Sigmoid colon (tissue), 7 donors: ENCODE data around the gene SLC9A5. TPM values are rescaled to one million over a fixed set of nuclear protein-coding genes. Genes with fewer than 3 reads are reported as not detected.

Experiments used
- DNase-seq: peaks from one replicate; pipeline ENCODE4 v3.0.0-alpha.2; 2019
- H3K27ac ChIP-seq, 4 donors: fragments of 200-600 bp; sonication (generic); one replicate each; pipeline ENCODE4 v1.5.1; 2016 to 2019; ENCODE audit warnings: mild to moderate bottlenecking in 1 of 4
- H3K27me3 ChIP-seq, 3 donors: fragments of 200-600 bp; sonication (generic); one replicate each; pipeline ENCODE4 v1.5.1; 2019; ENCODE audit warnings: mild to moderate bottlenecking in 1 of 3
- H3K36me3 ChIP-seq, 4 donors: fragments of 200-600 bp; sonication (generic); one replicate each; pipeline ENCODE4 v1.5.1; 2016 to 2019
- H3K4me1 ChIP-seq, 4 donors: fragments of 200-600 bp; sonication (generic); one replicate each; pipeline ENCODE4 v1.5.1; 2017 to 2019
- H3K4me3 ChIP-seq, 4 donors: fragments of 200-600 bp; sonication (generic); one replicate each; pipeline ENCODE4 v1.5.1; 2017 to 2019; ENCODE audit warnings: mild to moderate bottlenecking in 2 of 4, moderate library complexity in 1 of 4
- H3K9me3 ChIP-seq, 4 donors: fragments of 200-600 bp in 3 of 4; sonication (generic) in 3 of 4; one replicate each; pipeline versions ENCODE4 v1.5.1 to v1.6.1; 2013 to 2019
- EP300 ChIP-seq, 4 donors: sonication (generic); formaldehyde crosslinking; IDR thresholded peaks; one replicate each; pipeline ENCODE4 v1.6.1; 2017; ENCODE audit warnings: antibody characterized with exemption in 4 of 4
- POLR2A ChIP-seq, 2 donors: fragments of 450-650 bp; IDR thresholded peaks; one replicate each; pipeline ENCODE4 v1.6.1; 2016; ENCODE audit warnings: antibody characterized with exemption in 2 of 2, mild to moderate bottlenecking in 2 of 2, moderate library complexity in 2 of 2
- POLR2AphosphoS5 ChIP-seq, 4 donors: sonication (generic); formaldehyde crosslinking; IDR thresholded peaks; one replicate each; pipeline ENCODE4 v1.6.1; 2017; ENCODE audit warnings: antibody characterized with exemption in 4 of 4
- WGBS, 2 donors: extraction: QIAGEN DNeasy Blood & Tissue Kit; methylation state at CpG; one replicate each; pipeline ENCODE4 v1.1.7; 2013; 5-methylcytosine and 5-hydroxymethylcytosine counted together
- intact Hi-C: fragments of 100-400 bp; cut with DNase I; formaldehyde crosslinking; loops from one replicate; pipeline ENCODE4 v1.15.1; 2023
- polyA plus RNA-seq, 3 donors: library from polyadenylated mRNA; stranded (reverse); fragments of 200-250 nt; gene quantifications; one replicate each; pipeline ENCODE4 v1.2.3, GENCODE V29; 2013
- total RNA-seq, 4 donors: library from RNA; depleted of rRNA; stranded (reverse); fragments of >200 nt; gene quantifications; one replicate each; pipeline ENCODE4 v1.1.0, GENCODE V29; 2016
- TF ChIP-seq, protein P1 (sequence below), 4 experiments: fragments of 450-650 bp in 3 of 4; fragments of 200-600 bp in 1 of 4; IDR thresholded peaks; one replicate each; pipeline ENCODE4 v1.5.1; 2016 to 2019; ENCODE audit warnings: antibody characterized with exemption in 4 of 4, mild to moderate bottlenecking in 3 of 4, moderate library complexity in 2 of 4
- donor health status: healthy with polysubstance abuse.
- donor health status: Bipolar disorder and iron deficiency.
- donor health status: healthy.

SLC9A5 gene
- total and polyA plus RNA-seq, 7 donors = 0.46 to 6.1 (median 0.99) TPM; not detected in 2

DNA sequence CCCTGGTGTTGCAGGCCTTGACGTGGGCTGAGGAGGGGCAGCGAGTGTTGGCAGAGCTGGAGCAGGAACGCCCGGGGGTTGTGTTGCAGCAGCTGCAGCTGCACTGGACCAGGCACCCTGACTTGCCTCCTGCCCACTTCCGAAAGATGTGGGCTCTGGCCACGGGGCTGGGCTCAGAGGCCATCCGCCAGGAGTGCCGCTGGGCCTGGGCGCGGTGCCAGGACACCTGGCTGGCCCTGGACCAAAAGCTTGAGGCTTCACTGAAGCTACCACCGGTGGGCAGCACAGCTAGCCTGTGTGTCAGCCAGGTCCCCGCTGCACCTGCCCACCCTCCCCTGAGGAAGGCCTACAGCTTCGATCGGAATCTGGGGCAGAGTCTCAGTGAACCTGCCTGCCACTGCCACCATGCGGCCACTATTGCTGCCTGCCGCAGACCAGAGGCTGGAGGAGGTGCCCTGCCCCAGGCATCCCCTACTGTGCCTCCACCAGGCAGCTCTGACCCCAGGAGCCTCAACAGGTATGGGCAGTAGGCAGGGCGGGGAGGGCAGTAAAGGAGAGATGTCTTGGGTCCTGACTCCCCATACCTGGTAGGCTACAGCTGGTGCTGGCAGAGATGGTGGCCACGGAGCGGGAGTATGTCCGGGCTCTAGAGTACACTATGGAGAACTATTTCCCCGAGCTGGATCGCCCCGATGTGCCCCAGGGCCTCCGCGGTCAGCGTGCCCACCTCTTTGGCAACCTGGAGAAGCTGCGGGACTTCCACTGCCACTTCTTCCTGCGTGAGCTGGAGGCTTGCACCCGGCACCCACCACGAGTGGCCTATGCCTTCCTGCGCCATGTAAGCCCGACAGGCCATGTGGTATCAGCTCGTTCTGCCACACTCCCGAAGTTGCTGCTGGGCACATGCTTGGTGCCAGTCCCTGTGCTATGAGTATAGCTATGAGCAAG, 36.2 kb downstream of the SLC9A5 start:
- Histone ChIP-seq H3K36me3 (no peaks in the 10 kb centered on the region), H3K4me1 (no peaks in the 10 kb centered on the region), H3K9me3 (no peaks in the 10 kb centered on the region), H3K27ac (no peak overlapping the region), H3K4me3 (no peak overlapping the region), H3K27me3 (no peaks in the 10 kb centered on the region)
- no peak for DNase-seq
- WGBS, 2 donors = 61 to 79% methylated on average over 34 of the region's 34 CpGs
- intact Hi-C loops = no loop called here
- no peak for TF ChIP-seq POLR2A (IDR thresholded peaks at IDR 0.05)
- TF ChIP-seq, protein P1, sequence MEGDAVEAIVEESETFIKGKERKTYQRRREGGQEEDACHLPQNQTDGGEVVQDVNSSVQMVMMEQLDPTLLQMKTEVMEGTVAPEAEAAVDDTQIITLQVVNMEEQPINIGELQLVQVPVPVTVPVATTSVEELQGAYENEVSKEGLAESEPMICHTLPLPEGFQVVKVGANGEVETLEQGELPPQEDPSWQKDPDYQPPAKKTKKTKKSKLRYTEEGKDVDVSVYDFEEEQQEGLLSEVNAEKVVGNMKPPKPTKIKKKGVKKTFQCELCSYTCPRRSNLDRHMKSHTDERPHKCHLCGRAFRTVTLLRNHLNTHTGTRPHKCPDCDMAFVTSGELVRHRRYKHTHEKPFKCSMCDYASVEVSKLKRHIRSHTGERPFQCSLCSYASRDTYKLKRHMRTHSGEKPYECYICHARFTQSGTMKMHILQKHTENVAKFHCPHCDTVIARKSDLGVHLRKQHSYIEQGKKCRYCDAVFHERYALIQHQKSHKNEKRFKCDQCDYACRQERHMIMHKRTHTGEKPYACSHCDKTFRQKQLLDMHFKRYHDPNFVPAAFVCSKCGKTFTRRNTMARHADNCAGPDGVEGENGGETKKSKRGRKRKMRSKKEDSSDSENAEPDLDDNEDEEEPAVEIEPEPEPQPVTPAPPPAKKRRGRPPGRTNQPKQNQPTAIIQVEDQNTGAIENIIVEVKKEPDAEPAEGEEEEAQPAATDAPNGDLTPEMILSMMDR (IDR thresholded peaks at IDR 0.05) = no peak
- TF ChIP-seq POLR2AphosphoS5 (IDR thresholded peaks at IDR 0.05) = no peak
- TF ChIP-seq EP300 (IDR thresholded peaks at IDR 0.05) = no peak

DNA sequence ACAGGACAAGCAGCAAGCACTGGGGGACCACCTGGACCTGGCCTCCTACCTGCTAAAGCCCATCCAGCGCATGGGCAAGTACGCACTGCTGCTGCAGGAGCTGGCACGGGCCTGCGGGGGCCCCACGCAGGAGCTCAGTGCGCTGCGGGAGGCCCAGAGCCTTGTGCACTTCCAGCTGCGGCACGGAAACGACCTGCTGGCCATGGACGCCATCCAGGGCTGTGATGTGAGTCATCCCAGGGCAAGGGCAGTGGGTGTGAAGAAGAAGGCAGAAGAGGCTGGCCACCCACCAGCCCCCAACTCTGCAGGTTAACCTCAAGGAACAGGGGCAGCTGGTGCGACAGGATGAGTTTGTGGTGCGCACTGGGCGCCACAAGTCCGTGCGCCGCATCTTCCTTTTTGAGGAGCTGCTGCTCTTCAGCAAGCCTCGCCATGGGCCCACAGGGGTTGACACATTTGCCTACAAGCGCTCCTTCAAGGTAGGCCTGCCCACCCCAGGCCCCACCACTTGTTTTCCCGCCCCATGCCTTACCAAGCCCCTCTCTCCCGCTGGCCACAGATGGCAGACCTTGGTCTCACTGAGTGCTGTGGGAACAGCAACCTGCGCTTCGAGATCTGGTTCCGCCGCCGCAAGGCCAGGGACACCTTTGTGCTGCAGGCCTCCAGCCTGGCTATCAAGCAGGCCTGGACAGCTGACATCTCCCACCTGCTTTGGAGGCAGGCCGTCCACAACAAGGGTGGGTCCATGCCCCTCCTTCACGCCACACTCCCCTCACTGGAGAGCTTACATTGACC, 37.9 kb downstream of the SLC9A5 start:
- whole genome bisulfite sequencing, 2 donors = 93% methylated on average over 28 of the region's 28 CpGs
- no peak for DNase-seq
- Histone ChIP-seq H3K27ac (no peak overlapping the region), H3K9me3 (no peaks in the 10 kb centered on the region), H3K27me3 (no peaks in the 10 kb centered on the region), H3K36me3 (no peaks in the 10 kb centered on the region), H3K4me3 (no peak overlapping the region), H3K4me1 (no peaks in the 10 kb centered on the region)
- TF ChIP-seq POLR2AphosphoS5 (IDR thresholded peaks at IDR 0.05) (no peak), POLR2A (IDR thresholded peaks at IDR 0.05) (no peak), EP300 (IDR thresholded peaks at IDR 0.05) (no peak)
- TF ChIP-seq, protein P1 (IDR thresholded peaks at IDR 0.05) = no peak
- intact Hi-C loops = no loop called here

DNA sequence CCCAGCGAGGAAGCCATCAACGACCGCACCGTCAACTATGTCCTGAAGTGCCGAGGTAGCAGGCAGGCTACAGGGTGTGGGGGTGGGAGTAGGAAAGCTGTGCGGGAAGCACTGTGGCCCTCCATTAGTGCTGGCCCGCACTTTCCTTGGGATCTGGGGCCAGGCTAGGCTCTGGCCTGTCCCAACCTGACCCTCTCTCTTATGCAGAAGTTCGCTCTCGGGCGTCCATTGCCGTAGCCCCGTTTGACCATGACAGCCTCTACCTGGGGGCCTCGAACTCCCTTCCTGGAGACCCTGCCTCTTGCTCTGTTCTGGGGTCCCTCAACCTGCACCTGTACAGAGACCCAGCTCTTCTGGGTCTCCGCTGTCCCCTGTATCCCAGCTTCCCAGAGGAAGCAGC, 39.2 kb downstream of the SLC9A5 start:
- Histone ChIP-seq H3K4me3 (no peak overlapping the region), H3K27me3 (no peaks in the 10 kb centered on the region), H3K27ac (no peak overlapping the region), H3K9me3 (no peaks in the 10 kb centered on the region), H3K36me3 (no peaks in the 10 kb centered on the region), H3K4me1 (no peaks in the 10 kb centered on the region)
- intact Hi-C loops = no loop called here
- DNase-seq = no peak
- 95% methylated on average over 14 of the region's 14 CpGs for WGBS, 2 donors
- TF ChIP-seq POLR2A (IDR thresholded peaks at IDR 0.05) (no peak), POLR2AphosphoS5 (IDR thresholded peaks at IDR 0.05) (no peak), EP300 (IDR thresholded peaks at IDR 0.05) (no peak)
- TF ChIP-seq, protein P1 (IDR thresholded peaks at IDR 0.05) = no peak

DNA sequence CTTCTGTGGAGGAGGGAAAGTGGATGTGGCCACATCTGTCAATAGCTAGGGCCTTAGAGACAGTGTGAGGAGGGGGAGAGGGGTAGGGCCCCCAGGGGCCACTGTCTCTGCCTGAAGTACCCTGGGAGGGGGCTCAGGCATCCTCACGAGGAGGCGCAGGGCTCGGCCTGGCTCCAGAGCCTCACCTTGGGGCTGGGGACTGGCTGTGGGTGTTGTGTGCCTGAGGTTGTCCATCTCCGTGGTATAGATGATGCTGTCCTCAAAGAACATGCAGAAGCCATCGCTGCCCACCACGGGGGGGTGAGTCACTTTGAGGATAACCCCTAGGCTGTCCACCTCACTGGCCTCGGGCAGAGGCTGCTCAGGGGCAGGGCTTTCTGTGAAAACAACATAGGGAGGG, 42.7 kb downstream of the SLC9A5 start:
- H3K27me3 ChIP-seq = no peaks in the 10 kb centered on the region
- WGBS, 2 donors = 81 to 92% methylated on average over 7 of the region's 7 CpGs
- no peak overlapping the region for H3K4me3 ChIP-seq
- H3K27ac ChIP-seq = no peak overlapping the region
- intact Hi-C loops = no loop called here
- H3K4me1 ChIP-seq = no peaks in the 10 kb centered on the region
- no peaks in the 10 kb centered on the region for H3K9me3 ChIP-seq
- no peak for TF ChIP-seq EP300 (IDR thresholded peaks at IDR 0.05)
- TF ChIP-seq, protein P1 (IDR thresholded peaks at IDR 0.05) = no peak
- no peak for TF ChIP-seq POLR2AphosphoS5 (IDR thresholded peaks at IDR 0.05)
- no peak for TF ChIP-seq POLR2A (IDR thresholded peaks at IDR 0.05)
- DNase-seq = no peak
- no peaks in the 10 kb centered on the region for H3K36me3 ChIP-seq
